ENCODE results near the gene THRB.

Gene THRB

GRCh38 chr3:24088782-24089181 is 405.9 kb downstream of the THRB start:
- TF ChIP-seq EZH2phosphoT487 (conservative IDR thresholded peaks at IDR 0.05; ENCODE audit: low read length): no peak
- no peak for TF ChIP-seq CTCF (IDR thresholded peaks at IDR 0.05; ENCODE audit: insufficient read depth, low read length, poor library complexity, severe bottlenecking)
- Histone ChIP-seq H2AFZ (ENCODE audit: low read depth, low read length, severe bottlenecking) (no peak overlapping the region), H3K27me3 (ENCODE audit: low read length) (no peaks in the 10 kb centered on the region), H3K9me2 (replicated peaks; ENCODE audit: insufficient read depth, low read length) (no peaks in the 10 kb centered on the region), H4K20me1 (ENCODE audit: low read depth, low read length) (no peaks in the 10 kb centered on the region), H3K4me3 (ENCODE audit: insufficient read depth, low read length, poor library complexity, severe bottlenecking) (no peak overlapping the region), H3F3A (ENCODE audit: insufficient read depth) (no peaks in the 10 kb centered on the region), H3K27ac (ENCODE audit: low read depth, low read length) (no peak overlapping the region), H3K4me2 (ENCODE audit: low read depth, low read length, poor library complexity, severe bottlenecking) (no peak overlapping the region), H3K9ac (ENCODE audit: low read length) (no peak overlapping the region), H3K79me2 (ENCODE audit: insufficient read depth, low read length) (no peaks in the 10 kb centered on the region), H3K36me3 (ENCODE audit: low read length) (no peaks in the 10 kb centered on the region), H3K9me3 (ENCODE audit: insufficient read depth, low read length) (no peaks in the 10 kb centered on the region)

- H3K4me3 ChIP-seq (ENCODE audit: insufficient read depth, low read length, poor library complexity, severe bottlenecking): no peak overlapping the region
- H3K27me3 ChIP-seq (ENCODE audit: low read length): no peaks in the 10 kb centered on the region
- no peak overlapping the region for H3K4me2 ChIP-seq (ENCODE audit: low read depth, low read length, poor library complexity, severe bottlenecking)
- no peaks in the 10 kb centered on the region for H3F3A ChIP-seq (ENCODE audit: insufficient read depth)
- no peaks in the 10 kb centered on the region for H3K9me3 ChIP-seq (ENCODE audit: insufficient read depth, low read length)
- H3K9ac ChIP-seq (ENCODE audit: low read length): no peak overlapping the region
- no peak overlapping the region for H3K27ac ChIP-seq (ENCODE audit: low read depth, low read length)
- H3K79me2 ChIP-seq (ENCODE audit: insufficient read depth, low read length): no peaks in the 10 kb centered on the region
- H4K20me1 ChIP-seq (ENCODE audit: low read depth, low read length): no peaks in the 10 kb centered on the region
- H2AFZ ChIP-seq (ENCODE audit: low read depth, low read length, severe bottlenecking): no peak overlapping the region
- no peak for TF ChIP-seq CTCF (IDR thresholded peaks at IDR 0.05; ENCODE audit: insufficient read depth, low read length, poor library complexity, severe bottlenecking)
- no peak for TF ChIP-seq EZH2phosphoT487 (conservative IDR thresholded peaks at IDR 0.05; ENCODE audit: low read length)
- no peaks in the 10 kb centered on the region for H3K36me3 ChIP-seq (ENCODE audit: low read length)
- no peaks in the 10 kb centered on the region for H3K9me2 ChIP-seq (replicated peaks; ENCODE audit: insufficient read depth, low read length)
Measured at GRCh38 chr3:24087469-24087868, 407.2 kb downstream of the THRB start.

- Histone ChIP-seq H4K20me1 (ENCODE audit: low read depth, low read length) (no peaks in the 10 kb centered on the region), H3K27me3 (ENCODE audit: low read length) (no peaks in the 10 kb centered on the region), H2AFZ (ENCODE audit: low read depth, low read length, severe bottlenecking) (no peak overlapping the region), H3K4me2 (ENCODE audit: low read depth, low read length, poor library complexity, severe bottlenecking) (no peak overlapping the region), H3K27ac (ENCODE audit: low read depth, low read length) (no peak overlapping the region), H3K9me2 (replicated peaks; ENCODE audit: insufficient read depth, low read length) (no peaks in the 10 kb centered on the region), H3K9me3 (ENCODE audit: insufficient read depth, low read length) (no peaks in the 10 kb centered on the region), H3K9ac (ENCODE audit: low read length) (no peak overlapping the region), H3K36me3 (ENCODE audit: low read length) (no peaks in the 10 kb centered on the region), H3F3A (ENCODE audit: insufficient read depth) (no peaks in the 10 kb centered on the region), H3K4me3 (ENCODE audit: insufficient read depth, low read length, poor library complexity, severe bottlenecking) (no peak overlapping the region), H3K79me2 (ENCODE audit: insufficient read depth, low read length) (no peaks in the 10 kb centered on the region)
- TF ChIP-seq CTCF (IDR thresholded peaks at IDR 0.05; ENCODE audit: insufficient read depth, low read length, poor library complexity, severe bottlenecking) (no peak), EZH2phosphoT487 (conservative IDR thresholded peaks at IDR 0.05; ENCODE audit: low read length) (no peak)
Measured at GRCh38 chr3:24086617-24087404, 407.8 kb downstream of the THRB start.

Data from SU-DHL-6 (cell line).